ENCODE data around the gene LRRTM4. TPM values are rescaled to one million over a fixed set of nuclear protein-coding genes. Genes with fewer than 3 reads are reported as not detected.

Gene LRRTM4
- total RNA-seq, 1 donor from 2014 or later: not detected

DNA sequence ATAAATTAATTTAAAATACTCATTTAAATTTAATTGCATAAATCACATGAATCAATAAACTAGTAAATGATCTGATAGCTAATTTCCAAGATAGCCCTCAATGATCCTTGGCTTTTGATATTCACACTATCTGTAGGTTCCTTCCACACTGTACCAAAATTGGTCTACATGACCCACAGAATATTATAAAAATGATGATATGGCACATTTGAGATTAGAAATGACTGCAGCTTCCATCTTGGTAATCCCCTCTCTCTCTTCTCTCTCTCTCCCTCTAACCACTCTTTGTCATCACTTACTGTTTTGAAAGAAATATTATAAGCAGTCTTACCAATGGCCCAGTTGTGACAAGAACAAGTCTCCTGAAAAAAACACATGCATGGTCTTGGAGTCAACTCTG, 394.8 kb downstream of the LRRTM4 start:
- TF ChIP-seq, protein P1, sequence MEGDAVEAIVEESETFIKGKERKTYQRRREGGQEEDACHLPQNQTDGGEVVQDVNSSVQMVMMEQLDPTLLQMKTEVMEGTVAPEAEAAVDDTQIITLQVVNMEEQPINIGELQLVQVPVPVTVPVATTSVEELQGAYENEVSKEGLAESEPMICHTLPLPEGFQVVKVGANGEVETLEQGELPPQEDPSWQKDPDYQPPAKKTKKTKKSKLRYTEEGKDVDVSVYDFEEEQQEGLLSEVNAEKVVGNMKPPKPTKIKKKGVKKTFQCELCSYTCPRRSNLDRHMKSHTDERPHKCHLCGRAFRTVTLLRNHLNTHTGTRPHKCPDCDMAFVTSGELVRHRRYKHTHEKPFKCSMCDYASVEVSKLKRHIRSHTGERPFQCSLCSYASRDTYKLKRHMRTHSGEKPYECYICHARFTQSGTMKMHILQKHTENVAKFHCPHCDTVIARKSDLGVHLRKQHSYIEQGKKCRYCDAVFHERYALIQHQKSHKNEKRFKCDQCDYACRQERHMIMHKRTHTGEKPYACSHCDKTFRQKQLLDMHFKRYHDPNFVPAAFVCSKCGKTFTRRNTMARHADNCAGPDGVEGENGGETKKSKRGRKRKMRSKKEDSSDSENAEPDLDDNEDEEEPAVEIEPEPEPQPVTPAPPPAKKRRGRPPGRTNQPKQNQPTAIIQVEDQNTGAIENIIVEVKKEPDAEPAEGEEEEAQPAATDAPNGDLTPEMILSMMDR (IDR thresholded peaks at IDR 0.05): no peak
- intact Hi-C loops (cut with DNase I): no loop called here

DNA sequence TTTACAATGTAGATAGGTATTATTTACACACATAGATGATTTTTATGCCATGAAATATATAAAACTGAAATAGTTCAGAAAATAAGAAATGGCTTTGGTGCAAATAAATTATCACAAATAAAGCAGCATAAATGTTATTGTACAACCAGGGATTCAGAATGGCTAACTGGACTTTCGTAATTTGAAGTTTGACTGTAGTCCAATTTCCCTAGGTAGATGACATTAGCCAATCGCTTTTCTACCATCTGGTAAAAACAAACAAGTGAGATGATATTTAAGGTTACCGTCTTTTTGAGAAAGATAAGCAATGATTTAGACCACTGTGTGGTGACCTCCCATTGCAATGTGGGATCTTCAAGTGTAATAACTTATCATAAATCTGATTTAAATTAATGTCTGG, 400.7 kb downstream of the LRRTM4 start:
- no peaks in the 10 kb centered on the region for H3K9me3 ChIP-seq
- H3K27ac ChIP-seq: no peak overlapping the region
- H3K4me3 ChIP-seq: no peak overlapping the region
- no peak for DNase-seq (ENCODE audit: low spot score in 2 of 2)
- no peaks in the 10 kb centered on the region for H3K4me1 ChIP-seq
- H3K36me3 ChIP-seq: no peaks in the 10 kb centered on the region
- intact Hi-C loops (cut with DNase I): no loop called here
- TF ChIP-seq, protein P1 (IDR thresholded peaks at IDR 0.05): no peak
- no peaks in the 10 kb centered on the region for H3K27me3 ChIP-seq

More for the DNA sequence above, 394.8 kb downstream of the LRRTM4 start:
- Histone ChIP-seq H3K4me1 (no peaks in the 10 kb centered on the region), H3K27me3 (no peaks in the 10 kb centered on the region), H3K4me3 (no peak overlapping the region), H3K9me3 (no peaks in the 10 kb centered on the region), H3K36me3 (no peaks in the 10 kb centered on the region), H3K27ac (no peak overlapping the region)
- DNase-seq (ENCODE audit: low spot score in 2 of 2): no peak

DNA sequence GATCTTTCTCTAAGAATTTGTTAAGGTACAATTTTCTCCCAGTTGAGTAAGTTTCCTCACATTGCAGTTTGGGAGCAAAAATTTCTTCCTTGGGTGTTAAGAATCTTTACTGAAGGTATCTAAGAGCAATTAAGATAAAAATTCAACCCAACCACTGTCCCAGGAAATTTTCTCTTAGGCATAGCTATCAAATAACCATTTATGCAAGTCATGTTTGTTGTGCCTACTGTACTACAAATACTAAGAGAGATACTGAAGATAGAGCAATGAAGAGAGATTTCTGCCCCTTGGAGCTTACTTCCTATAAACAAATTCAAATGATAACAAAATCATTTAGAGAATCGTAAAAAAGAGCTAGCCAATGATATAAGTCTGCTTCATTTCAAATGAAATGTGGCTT, 402.8 kb downstream of the LRRTM4 start:
- Histone ChIP-seq H3K4me1 (no peaks in the 10 kb centered on the region), H3K4me3 (no peak overlapping the region), H3K27me3 (no peaks in the 10 kb centered on the region), H3K36me3 (no peaks in the 10 kb centered on the region), H3K9me3 (no peaks in the 10 kb centered on the region), H3K27ac (no peak overlapping the region)
- TF ChIP-seq, protein P1 (IDR thresholded peaks at IDR 0.05): no peak
- DNase-seq (ENCODE audit: low spot score in 2 of 2): no peak
- intact Hi-C loops (cut with DNase I): no loop called here

DNA sequence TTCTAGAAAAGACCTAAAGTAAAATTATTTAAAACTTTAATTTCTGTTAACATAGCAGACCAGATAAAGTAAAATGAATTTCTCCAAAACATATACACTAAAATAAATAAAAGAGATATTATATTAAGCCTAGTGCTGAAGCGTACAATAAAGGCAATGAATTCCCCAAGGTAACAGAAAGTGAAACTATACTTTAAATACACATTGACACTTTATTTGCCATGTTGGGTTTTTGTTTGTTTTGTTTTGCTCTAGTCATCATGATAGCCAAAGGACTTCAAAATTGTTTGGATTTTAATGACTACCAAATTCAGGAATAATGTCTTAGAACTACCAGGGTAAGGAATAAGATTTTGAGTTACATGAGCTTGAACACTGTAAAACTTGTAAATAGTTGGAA, 413.3 kb downstream of the LRRTM4 start:
- Histone ChIP-seq H3K36me3 (no peaks in the 10 kb centered on the region), H3K27me3 (no peaks in the 10 kb centered on the region), H3K4me1 (no peaks in the 10 kb centered on the region), H3K27ac (no peak overlapping the region), H3K9me3 (no peaks in the 10 kb centered on the region), H3K4me3 (no peak overlapping the region)
- DNase-seq (ENCODE audit: low spot score in 2 of 2): no peak
- TF ChIP-seq, protein P1 (IDR thresholded peaks at IDR 0.05): no peak
- intact Hi-C loops (cut with DNase I): no loop called here

DNA sequence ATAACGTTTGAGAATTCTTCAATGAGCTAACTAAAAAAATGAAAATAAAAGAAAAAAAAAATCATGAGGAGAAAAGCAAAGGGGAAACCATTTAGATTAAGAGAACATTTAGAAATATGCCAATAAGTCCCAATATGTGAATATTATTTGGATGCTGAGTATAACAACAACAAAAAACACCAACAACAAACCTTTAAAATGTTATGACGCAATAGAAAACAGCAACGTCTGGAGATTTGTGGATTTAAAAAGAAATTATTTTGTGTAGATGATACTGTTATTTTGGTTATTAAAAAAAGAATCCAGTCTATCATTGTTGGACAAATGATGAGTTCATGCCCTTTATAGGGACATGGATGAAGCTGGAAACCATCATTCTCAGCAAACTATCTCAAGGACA, 417.2 kb downstream of the LRRTM4 start:
- Histone ChIP-seq H3K9me3 (no peaks in the 10 kb centered on the region), H3K27ac (no peak overlapping the region), H3K27me3 (no peaks in the 10 kb centered on the region), H3K4me1 (no peaks in the 10 kb centered on the region), H3K4me3 (no peak overlapping the region), H3K36me3 (no peaks in the 10 kb centered on the region)
- DNase-seq (ENCODE audit: low spot score in 2 of 2): no peak
- intact Hi-C loops (cut with DNase I): no loop called here
- TF ChIP-seq, protein P1 (IDR thresholded peaks at IDR 0.05): no peak

DNA sequence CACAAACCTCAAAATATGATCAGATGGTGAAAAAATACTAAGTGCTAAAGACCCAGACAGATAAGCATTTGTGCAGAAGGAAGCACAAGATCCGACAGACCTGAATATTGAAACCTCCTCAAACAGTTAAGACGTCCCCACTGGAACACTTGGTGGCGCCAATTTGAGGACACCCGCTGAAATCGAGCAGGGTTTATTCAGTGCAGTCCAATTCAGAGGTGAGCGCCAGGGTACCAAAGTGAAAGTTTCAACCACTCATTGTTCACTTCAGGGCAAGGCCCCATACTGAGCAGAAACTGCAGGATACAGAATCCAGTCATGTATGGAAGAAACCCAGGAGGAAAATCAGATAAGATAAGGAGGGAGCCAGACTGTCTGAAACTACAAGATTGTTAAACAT, 417.6 kb downstream of the LRRTM4 start:
- intact Hi-C loops (cut with DNase I): no loop called here
- Histone ChIP-seq H3K27me3 (no peaks in the 10 kb centered on the region), H3K9me3 (no peaks in the 10 kb centered on the region), H3K27ac (no peak overlapping the region), H3K4me1 (no peaks in the 10 kb centered on the region), H3K36me3 (no peaks in the 10 kb centered on the region), H3K4me3 (no peak overlapping the region)
- no peak for DNase-seq (ENCODE audit: low spot score in 2 of 2)
- TF ChIP-seq, protein P1 (IDR thresholded peaks at IDR 0.05): no peak
